Uterus (tissue), 4 donors: ENCODE results near the gene ZNF275. TPM values are rescaled to one million over a fixed set of nuclear protein-coding genes. Genes with fewer than 3 reads are reported as not detected.

Experiments
- DNase-seq, 2 donors: peaks; one replicate each; pipeline ENCODE4 v3.0.0-alpha.2; 2019 to 2020
- H3K27ac ChIP-seq, 2 donors: fragments of 200-600 bp; sonication (generic); 1 replicate in 1 of 2; 2 replicates in 1 of 2; pipeline ENCODE4 v1.5.1; 2016 to 2018
- H3K27me3 ChIP-seq, 2 donors: fragments of 200-600 bp; sonication (generic); one replicate each; pipeline ENCODE4 v1.5.1; 2018 to 2019; ENCODE audit warnings: control low read depth in 1 of 2
- H3K36me3 ChIP-seq, 2 donors: fragments of 200-600 bp; sonication (generic); one replicate each; pipeline ENCODE4 v1.5.1; 2019; ENCODE audit warnings: control low read depth in 1 of 2
- H3K4me1 ChIP-seq, 2 donors: fragments of 200-600 bp; sonication (generic); one replicate each; pipeline ENCODE4 v1.5.1; 2018 to 2019; ENCODE audit warnings: control low read depth in 1 of 2
- H3K4me3 ChIP-seq, 2 donors: fragments of 200-600 bp; sonication (generic); 1 replicate in 1 of 2; 2 replicates in 1 of 2; pipeline ENCODE4 v1.5.1; 2018 to 2019; ENCODE audit warnings: mild to moderate bottlenecking in 1 of 2
- H3K9me3 ChIP-seq, 2 donors: fragments of 200-600 bp; sonication (generic); one replicate each; pipeline ENCODE4 v1.5.1; 2019; ENCODE audit warnings: control low read depth in 1 of 2
- POLR2A ChIP-seq, 2 donors: fragments of 450-650 bp; IDR thresholded peaks; one replicate each; pipeline ENCODE4 v1.6.1; 2016; ENCODE audit warnings: antibody characterized with exemption in 2 of 2, mild to moderate bottlenecking in 1 of 2, moderate library complexity in 1 of 2
- intact Hi-C: fragments of 100-400 bp; cut with DNase I; formaldehyde crosslinking; loops from one replicate; pipeline ENCODE4 v1.15.1; 2023; ENCODE audit warnings: low total_unique reads
- total RNA-seq, 4 donors: library from RNA; depleted of rRNA in 3 of 4; stranded (reverse); fragments of >200 nt in 3 of 4; gene quantifications; one replicate each; pipeline versions ENCODE4 v1.1.0 to v1.2.4, GENCODE V29; 2014 to 2023
- TF ChIP-seq, protein P1 (sequence below), 4 experiments: fragments of 200-600 bp in 2 of 4; fragments of 450-650 bp in 2 of 4; sonication (generic) in 2 of 4; IDR thresholded peaks; one replicate each; pipeline ENCODE4 v1.5.1; 2016 to 2019; ENCODE audit warnings: antibody characterized with exemption in 4 of 4, mild to moderate bottlenecking in 2 of 4, moderate library complexity in 1 of 4
- donor health status: DM: yes; HTN: yes; CAD: no.

The ZNF275 gene
- total RNA-seq, 4 donors from 2014 or later: 4.9 to 18.3 (median 11.2) TPM

DNA sequence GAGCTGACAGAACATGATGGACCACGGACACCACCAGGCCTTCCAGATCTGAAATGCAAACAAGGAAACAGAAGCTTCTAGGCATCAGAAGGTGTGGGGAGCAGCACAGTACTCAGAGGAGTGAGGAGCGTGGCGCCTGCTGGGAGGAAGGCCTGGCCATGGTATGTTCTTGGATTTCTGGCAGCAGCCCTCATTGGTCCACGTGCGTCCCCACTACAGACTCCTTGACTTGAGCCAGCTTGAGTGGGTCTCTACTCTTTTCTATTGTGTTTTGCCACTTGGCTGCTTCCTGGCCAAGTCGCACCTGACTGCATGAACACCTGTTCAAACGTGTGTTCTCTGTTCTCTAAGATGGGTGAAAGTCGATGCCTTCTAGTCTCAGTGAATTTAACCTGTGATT, 18.0 kb downstream of the ZNF275 start:
- DNase-seq: no peak
- no peaks in the 10 kb centered on the region for H3K4me1 ChIP-seq

DNA sequence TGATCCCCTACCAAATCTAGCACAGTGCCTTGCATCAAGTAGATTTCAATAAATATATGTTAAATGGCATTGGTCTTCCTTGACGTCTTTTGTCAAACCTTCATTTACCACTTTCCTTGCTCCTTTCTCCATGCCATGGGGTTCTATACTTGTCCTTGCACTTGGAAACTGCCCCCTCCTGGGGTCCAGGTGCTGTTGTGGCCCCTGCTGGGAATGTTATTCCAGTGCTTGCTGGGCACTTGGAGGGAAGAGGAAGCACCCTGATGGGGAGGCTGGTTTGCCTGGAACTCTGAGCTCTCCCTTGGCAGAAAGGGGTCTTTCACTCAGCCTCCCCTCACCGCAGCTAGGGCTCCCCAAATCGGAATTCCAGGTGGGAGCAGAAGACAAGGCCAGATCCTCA, 18.9 kb downstream of the ZNF275 start:
- no peak for DNase-seq
- Histone ChIP-seq H3K27me3 (no peaks in the 10 kb centered on the region), H3K36me3 (no peaks in the 10 kb centered on the region), H3K4me3 (no peak overlapping the region), H3K4me1 (no peaks in the 10 kb centered on the region), H3K9me3 (no peaks in the 10 kb centered on the region), H3K27ac (no peak overlapping the region)
- no peak for TF ChIP-seq POLR2A (IDR thresholded peaks at IDR 0.05)
- TF ChIP-seq, protein P1, sequence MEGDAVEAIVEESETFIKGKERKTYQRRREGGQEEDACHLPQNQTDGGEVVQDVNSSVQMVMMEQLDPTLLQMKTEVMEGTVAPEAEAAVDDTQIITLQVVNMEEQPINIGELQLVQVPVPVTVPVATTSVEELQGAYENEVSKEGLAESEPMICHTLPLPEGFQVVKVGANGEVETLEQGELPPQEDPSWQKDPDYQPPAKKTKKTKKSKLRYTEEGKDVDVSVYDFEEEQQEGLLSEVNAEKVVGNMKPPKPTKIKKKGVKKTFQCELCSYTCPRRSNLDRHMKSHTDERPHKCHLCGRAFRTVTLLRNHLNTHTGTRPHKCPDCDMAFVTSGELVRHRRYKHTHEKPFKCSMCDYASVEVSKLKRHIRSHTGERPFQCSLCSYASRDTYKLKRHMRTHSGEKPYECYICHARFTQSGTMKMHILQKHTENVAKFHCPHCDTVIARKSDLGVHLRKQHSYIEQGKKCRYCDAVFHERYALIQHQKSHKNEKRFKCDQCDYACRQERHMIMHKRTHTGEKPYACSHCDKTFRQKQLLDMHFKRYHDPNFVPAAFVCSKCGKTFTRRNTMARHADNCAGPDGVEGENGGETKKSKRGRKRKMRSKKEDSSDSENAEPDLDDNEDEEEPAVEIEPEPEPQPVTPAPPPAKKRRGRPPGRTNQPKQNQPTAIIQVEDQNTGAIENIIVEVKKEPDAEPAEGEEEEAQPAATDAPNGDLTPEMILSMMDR (IDR thresholded peaks at IDR 0.05): no peak
- intact Hi-C loops: no loop called here

More for the DNA sequence above, 18.0 kb downstream of the ZNF275 start:
- Histone ChIP-seq H3K9me3 (no peaks in the 10 kb centered on the region), H3K4me3 (no peak overlapping the region), H3K27ac (no peak overlapping the region), H3K36me3 (no peaks in the 10 kb centered on the region), H3K27me3 (no peaks in the 10 kb centered on the region)
- intact Hi-C loops: no loop called here
- no peak for TF ChIP-seq POLR2A (IDR thresholded peaks at IDR 0.05)
- TF ChIP-seq, protein P1 (IDR thresholded peaks at IDR 0.05): no peak

DNA sequence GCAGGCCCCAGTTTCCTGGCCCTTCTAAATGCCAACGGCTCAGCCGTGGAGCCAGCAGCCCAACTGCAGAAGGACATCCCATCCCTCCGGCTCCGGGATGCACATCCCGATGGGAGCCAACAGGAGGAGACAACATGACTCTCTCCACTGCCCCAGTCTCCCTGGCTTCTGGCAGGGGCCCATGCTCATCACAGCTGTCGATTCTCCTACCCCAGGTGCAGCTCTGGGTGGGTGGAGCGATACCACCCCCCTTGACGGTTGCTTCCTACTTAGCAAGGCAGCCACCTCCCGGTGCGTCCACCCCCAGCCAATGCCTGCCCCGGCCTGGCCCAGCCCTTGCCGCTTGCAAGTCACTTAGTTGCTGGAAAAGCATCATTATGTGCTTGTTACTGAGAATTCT, 19.5 kb downstream of the ZNF275 start:
- no peak for DNase-seq
- intact Hi-C loops: no loop called here
- no peak overlapping the region for H3K27ac ChIP-seq

DNA sequence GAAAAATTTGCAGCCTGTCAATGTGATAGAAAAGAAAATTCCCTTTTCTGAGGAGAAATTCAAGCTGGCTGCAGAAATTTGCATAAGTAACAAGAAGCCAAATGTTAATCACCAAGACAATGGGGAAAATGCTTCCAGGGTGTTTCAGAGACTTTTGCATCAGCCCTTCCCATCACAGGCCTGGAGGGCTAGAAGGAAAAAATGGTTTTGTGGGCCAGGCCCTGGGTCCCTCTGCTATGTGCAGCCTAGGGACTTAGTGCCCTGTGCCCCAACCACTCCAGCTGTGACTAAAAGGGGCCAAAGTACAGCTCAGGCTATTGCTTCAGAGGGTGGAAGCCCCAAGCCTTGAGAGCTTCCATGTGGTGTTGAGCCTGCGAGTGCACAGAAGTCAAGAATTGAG, 23.9 kb downstream of the ZNF275 start:
- DNase-seq: no peak
- no peaks in the 10 kb centered on the region for H3K27me3 ChIP-seq
- no peak overlapping the region for H3K4me3 ChIP-seq
- H3K27ac ChIP-seq: no peak overlapping the region
- H3K36me3 ChIP-seq: no peaks in the 10 kb centered on the region
- TF ChIP-seq POLR2A (IDR thresholded peaks at IDR 0.05): no peak
- TF ChIP-seq, protein P1 (IDR thresholded peaks at IDR 0.05): no peak
- no peaks in the 10 kb centered on the region for H3K4me1 ChIP-seq
- intact Hi-C loops: no loop called here
- no peaks in the 10 kb centered on the region for H3K9me3 ChIP-seq

More for the DNA sequence above, 19.5 kb downstream of the ZNF275 start:
- Histone ChIP-seq H3K27me3 (no peaks in the 10 kb centered on the region), H3K9me3 (no peaks in the 10 kb centered on the region), H3K36me3 (no peaks in the 10 kb centered on the region), H3K4me3 (no peak overlapping the region), H3K4me1 (no peaks in the 10 kb centered on the region)
- no peak for TF ChIP-seq POLR2A (IDR thresholded peaks at IDR 0.05)
- TF ChIP-seq, protein P1 (IDR thresholded peaks at IDR 0.05): no peak

DNA sequence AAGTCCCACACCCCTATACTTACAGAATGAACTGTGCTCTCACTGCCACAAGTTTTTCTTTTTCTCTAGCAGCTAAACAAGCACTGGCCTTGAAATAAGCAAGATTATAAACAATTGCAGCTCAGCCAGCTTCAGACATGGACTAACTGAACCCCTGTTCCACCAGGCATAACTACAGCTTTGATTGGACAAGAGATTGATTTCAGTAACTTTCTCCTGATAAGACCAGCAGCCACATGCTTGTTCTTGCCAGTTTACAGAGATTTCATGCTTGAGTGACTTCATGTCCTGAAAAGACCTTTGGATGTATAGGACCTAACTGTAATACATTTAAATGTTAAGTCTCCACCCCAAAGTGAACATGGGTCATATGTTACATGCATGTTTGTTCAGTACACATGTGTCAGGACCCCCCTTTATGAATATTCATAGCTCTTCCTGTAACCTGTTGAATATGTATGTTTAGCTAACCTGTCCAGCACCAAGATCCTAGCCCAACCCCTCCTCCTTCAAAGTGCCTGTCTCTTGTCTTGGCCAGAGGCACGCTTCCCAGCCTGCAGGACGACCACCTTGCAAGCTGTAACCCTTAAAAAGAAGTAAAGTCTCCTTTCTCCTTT, 27.9 kb downstream of the ZNF275 start:
- H3K36me3 ChIP-seq: no peaks in the 10 kb centered on the region
- TF ChIP-seq, protein P1 (IDR thresholded peaks at IDR 0.05): no peak
- TF ChIP-seq POLR2A (IDR thresholded peaks at IDR 0.05): no peak
- H3K27me3 ChIP-seq: no peaks in the 10 kb centered on the region
- no peak overlapping the region for H3K27ac ChIP-seq
- intact Hi-C loops: no loop called here
- DNase-seq: no peak
- no peak overlapping the region for H3K4me3 ChIP-seq
- H3K4me1 ChIP-seq: no peaks in the 10 kb centered on the region
- H3K9me3 ChIP-seq: no peaks in the 10 kb centered on the region
